ENCODE data around the gene MTCH2. TPM values are rescaled to one million over a fixed set of nuclear protein-coding genes. Genes with fewer than 3 reads are reported as not detected.
A peak's percentile ranks its signal among the peaks of the same experiment; 100 is the strongest.

Gene MTCH2
- total RNA-seq, 1 donor from 2014 or later = 83.6 TPM

DNA sequence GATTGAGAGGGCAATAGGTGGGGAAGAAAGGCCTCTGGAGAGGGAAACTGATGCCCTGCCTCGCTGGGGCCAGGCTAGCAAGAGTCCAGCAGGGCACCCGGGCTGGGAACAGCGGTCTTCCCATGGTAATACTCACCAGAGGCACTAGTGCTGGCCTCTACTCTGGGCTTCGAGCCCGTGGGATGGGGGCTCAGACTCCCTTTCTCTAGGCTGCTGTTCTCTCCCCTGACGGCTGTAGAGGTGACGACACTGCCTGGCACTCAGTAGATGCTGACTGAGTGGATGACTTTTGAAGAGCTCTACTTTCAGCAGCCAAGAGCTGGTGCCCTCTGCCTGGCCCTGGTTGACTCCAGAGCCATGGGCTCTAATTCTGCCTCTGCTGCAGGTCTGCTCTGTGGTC, 47.3 kb downstream of the MTCH2 start:
- H3K9me3 ChIP-seq (ENCODE audit: low read depth) = no peaks in the 10 kb centered on the region
- peak overlapping the region; percentile 82 for H3K4me3 Mint-ChIP-seq
- H3K27me3 ChIP-seq = peaks cover 39% of the 10 kb centered on the region
- peaks cover 26% of the 10 kb centered on the region for H3K4me1 ChIP-seq
- peak overlapping the region; percentile 99 for H3K4me2 ChIP-seq
- H2AFZ ChIP-seq (replicated peaks) = no peak overlapping the region
- no peak overlapping the region for H3K27ac ChIP-seq
- H3K4me1 Mint-ChIP-seq = peaks cover 32% of the 10 kb centered on the region
- no peak overlapping the region for H3K27ac Mint-ChIP-seq
- H3K9me3 Mint-ChIP-seq = no peaks in the 10 kb centered on the region
- TF ChIP-seq, protein P1, sequence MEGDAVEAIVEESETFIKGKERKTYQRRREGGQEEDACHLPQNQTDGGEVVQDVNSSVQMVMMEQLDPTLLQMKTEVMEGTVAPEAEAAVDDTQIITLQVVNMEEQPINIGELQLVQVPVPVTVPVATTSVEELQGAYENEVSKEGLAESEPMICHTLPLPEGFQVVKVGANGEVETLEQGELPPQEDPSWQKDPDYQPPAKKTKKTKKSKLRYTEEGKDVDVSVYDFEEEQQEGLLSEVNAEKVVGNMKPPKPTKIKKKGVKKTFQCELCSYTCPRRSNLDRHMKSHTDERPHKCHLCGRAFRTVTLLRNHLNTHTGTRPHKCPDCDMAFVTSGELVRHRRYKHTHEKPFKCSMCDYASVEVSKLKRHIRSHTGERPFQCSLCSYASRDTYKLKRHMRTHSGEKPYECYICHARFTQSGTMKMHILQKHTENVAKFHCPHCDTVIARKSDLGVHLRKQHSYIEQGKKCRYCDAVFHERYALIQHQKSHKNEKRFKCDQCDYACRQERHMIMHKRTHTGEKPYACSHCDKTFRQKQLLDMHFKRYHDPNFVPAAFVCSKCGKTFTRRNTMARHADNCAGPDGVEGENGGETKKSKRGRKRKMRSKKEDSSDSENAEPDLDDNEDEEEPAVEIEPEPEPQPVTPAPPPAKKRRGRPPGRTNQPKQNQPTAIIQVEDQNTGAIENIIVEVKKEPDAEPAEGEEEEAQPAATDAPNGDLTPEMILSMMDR (IDR thresholded peaks at IDR 0.05) = no peak
- no peak for TF ChIP-seq EZH2 (IDR thresholded peaks at IDR 0.05)
- TF ChIP-seq EZH2phosphoT487 (IDR thresholded peaks at IDR 0.05) = no peak
- no peak for DNase-seq (ENCODE audit: low spot score)
- no peak overlapping the region for H3K9ac ChIP-seq
- H4K20me1 ChIP-seq (ENCODE audit: low read depth) = peaks cover 10% of the 10 kb centered on the region
- peaks cover 13% of the 10 kb centered on the region for H3K27me3 Mint-ChIP-seq (ENCODE audit: insufficient read depth, low read depth)
- H3K36me3 Mint-ChIP-seq = no peaks in the 10 kb centered on the region
- no peak overlapping the region for H3K4me3 ChIP-seq
- no peaks in the 10 kb centered on the region for H3K79me2 ChIP-seq (ENCODE audit: low read depth)
- H3F3A ChIP-seq (ENCODE audit: low read depth) = peaks cover 37% of the 10 kb centered on the region
- H3K36me3 ChIP-seq = no peaks in the 10 kb centered on the region

DNA sequence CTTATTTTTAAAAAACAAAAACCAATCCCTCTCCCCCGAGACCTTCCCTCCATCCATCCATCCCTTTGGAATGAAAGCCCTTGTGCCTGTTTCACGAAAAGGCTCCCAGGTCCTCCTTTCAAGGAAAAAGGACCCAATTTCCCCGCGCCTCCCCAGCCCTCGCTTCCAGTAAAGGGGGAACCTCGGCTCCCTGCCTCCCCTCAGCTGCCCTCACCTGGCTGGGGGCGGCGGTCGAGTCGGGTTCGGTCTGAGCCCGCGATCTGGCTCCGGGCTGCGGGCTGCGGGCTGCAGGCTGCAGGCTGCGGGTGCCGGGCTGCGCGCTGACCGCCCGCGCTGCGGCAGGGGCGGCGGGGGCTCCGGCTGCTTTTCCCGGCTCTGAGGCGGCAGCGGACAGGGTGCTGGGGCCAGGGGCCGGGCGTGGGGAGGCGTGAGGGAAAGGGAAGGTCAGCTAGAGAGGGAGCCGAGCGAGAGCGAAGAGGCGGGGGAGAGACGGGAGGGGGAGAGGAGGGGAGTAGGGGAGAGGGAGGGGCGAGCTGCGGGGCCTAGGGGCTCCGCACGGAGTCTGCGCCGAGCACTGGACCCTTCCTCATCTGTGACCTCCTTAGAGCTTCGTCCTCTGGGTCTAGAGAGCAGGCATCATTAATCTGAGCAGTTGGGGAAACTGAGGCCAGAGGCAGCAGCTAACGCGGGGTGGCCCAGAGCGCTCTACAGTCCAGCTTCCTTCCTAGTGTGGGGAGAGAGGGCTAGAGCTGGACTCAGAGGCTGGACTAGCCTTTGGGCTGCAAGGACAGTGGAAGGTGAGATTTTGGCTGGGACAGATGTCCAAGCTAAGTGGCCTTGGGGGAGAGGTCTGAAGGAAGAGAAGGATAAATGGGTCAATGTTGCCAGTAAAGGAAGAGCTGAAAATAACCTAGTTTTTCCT, 48.2 kb downstream of the MTCH2 start, which contains the start of gene C1QTNF4:
Gene C1QTNF4, minus strand, starts transcription at position 478 of the 922 bp plus-strand sequence. CDS start 3,601 bp downstream, outside the sequence.
- TF ChIP-seq EZH2phosphoT487 (IDR thresholded peaks at IDR 0.05) = no peak
- peak; percentile 59 for TF ChIP-seq EZH2 (IDR thresholded peaks at IDR 0.05)
- H3F3A ChIP-seq (ENCODE audit: low read depth) = peaks cover 28% of the 10 kb centered on the region
- H3K79me2 ChIP-seq (ENCODE audit: low read depth) = no peaks in the 10 kb centered on the region
- Mint-ChIP-seq H3K4me1 (peaks cover 26% of the 10 kb centered on the region), H3K27me3 (ENCODE audit: insufficient read depth, low read depth) (peaks cover 13% of the 10 kb centered on the region), H3K36me3 (no peaks in the 10 kb centered on the region), H3K27ac (no peak within 1 kb of the TSS), H3K9me3 (no peaks in the 10 kb centered on the region), H3K4me3 (peak within 1 kb of the TSS; percentile 89)
- H3K27ac ChIP-seq = no peak within 1 kb of the TSS
- H3K9ac ChIP-seq = peak within 1 kb of the TSS; percentile 50
- H3K36me3 ChIP-seq = no peaks in the 10 kb centered on the region
- H3K4me2 ChIP-seq = peak within 1 kb of the TSS; percentile 99
- peak; percentile 78 for DNase-seq (ENCODE audit: low spot score)
- H4K20me1 ChIP-seq (ENCODE audit: low read depth) = peaks cover 2% of the 10 kb centered on the region
- H3K9me3 ChIP-seq (ENCODE audit: low read depth) = no peaks in the 10 kb centered on the region
- peak within 1 kb of the TSS; percentile 93 for H3K4me3 ChIP-seq
- peak within 1 kb of the TSS; percentile 98 for H2AFZ ChIP-seq (replicated peaks)
- H3K27me3 ChIP-seq = peaks cover 39% of the 10 kb centered on the region
- peaks cover 18% of the 10 kb centered on the region for H3K4me1 ChIP-seq

DNA sequence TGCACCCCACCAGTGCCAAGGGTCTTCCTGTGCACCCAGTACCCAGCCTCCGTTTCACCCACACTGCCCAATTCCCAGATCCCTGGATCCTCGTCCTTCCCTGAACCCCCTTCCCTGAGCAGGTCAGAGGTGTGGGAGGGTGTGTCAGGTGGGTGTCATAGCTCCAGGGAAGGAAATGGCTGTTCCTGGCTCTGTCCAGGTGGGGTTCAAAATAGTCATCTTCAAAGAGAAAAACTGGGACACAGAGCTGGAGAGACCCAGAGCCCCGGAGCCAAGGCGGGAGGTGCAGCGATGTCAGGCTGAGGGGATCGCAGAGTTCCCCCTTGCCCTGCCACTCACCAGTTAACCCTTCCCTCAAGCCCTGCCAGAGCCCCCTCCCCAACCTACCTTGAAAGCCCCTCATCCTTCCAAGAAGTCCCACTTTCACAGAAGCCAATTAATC, 48.8 kb downstream of the MTCH2 start:
- H3K27me3 ChIP-seq = peaks cover 39% of the 10 kb centered on the region
- peaks cover 11% of the 10 kb centered on the region for H3K4me1 ChIP-seq
- H4K20me1 ChIP-seq (ENCODE audit: low read depth) = no peaks in the 10 kb centered on the region
- H3K9me3 ChIP-seq (ENCODE audit: low read depth) = no peaks in the 10 kb centered on the region
- no peaks in the 10 kb centered on the region for H3K79me2 ChIP-seq (ENCODE audit: low read depth)
- H3K36me3 ChIP-seq = no peaks in the 10 kb centered on the region
- Mint-ChIP-seq H3K27ac (no peak overlapping the region), H3K36me3 (peaks cover 4% of the 10 kb centered on the region), H3K27me3 (ENCODE audit: insufficient read depth, low read depth) (peaks cover 13% of the 10 kb centered on the region), H3K4me3 (peak overlapping the region; percentile 89), H3K9me3 (no peaks in the 10 kb centered on the region), H3K4me1 (peaks cover 27% of the 10 kb centered on the region)
- H3K4me2 ChIP-seq = peak overlapping the region; percentile 99
- TF ChIP-seq EZH2phosphoT487 (IDR thresholded peaks at IDR 0.05) (no peak), EZH2 (IDR thresholded peaks at IDR 0.05) (peak; percentile 22)
- H2AFZ ChIP-seq (replicated peaks) = peak overlapping the region; percentile 98
- peaks cover 22% of the 10 kb centered on the region for H3F3A ChIP-seq (ENCODE audit: low read depth)
- peak overlapping the region; percentile 50 for H3K9ac ChIP-seq
- DNase-seq (ENCODE audit: low spot score) = peak; percentile 17
- peak overlapping the region; percentile 93 for H3K4me3 ChIP-seq
- H3K27ac ChIP-seq = no peak overlapping the region

DNA sequence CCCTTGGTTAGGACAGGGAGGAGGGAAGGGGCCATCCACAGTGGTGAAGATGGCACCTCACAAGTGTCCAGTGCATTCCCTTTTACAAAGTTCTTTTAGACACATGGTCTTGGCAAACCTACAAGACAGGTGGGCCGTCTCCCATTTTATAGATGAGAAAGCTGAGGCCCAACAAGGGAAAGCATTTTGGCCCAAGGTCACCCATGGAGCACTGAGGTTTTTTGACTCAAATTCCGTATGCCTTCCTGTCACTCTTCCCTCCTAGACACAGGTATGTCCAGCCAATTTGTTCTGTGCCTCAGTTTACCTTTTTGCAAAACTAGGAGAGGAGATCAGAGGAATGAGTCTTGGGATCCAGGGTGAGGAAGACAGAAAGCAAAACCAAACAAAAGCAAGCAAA, 49.4 kb downstream of the MTCH2 start:
- TF ChIP-seq EZH2phosphoT487 (IDR thresholded peaks at IDR 0.05) (no peak), EZH2 (IDR thresholded peaks at IDR 0.05) (no peak)
- TF ChIP-seq, protein P1 (IDR thresholded peaks at IDR 0.05) = no peak

More for the DNA sequence above, 49.4 kb downstream of the MTCH2 start:
- Mint-ChIP-seq H3K27me3 (ENCODE audit: insufficient read depth, low read depth) (peaks cover 13% of the 10 kb centered on the region), H3K36me3 (peaks cover 6% of the 10 kb centered on the region), H3K27ac (no peak overlapping the region), H3K4me3 (peak overlapping the region; percentile 89), H3K9me3 (no peaks in the 10 kb centered on the region), H3K4me1 (peaks cover 29% of the 10 kb centered on the region)
- Histone ChIP-seq H3K9me3 (ENCODE audit: low read depth) (no peaks in the 10 kb centered on the region), H2AFZ (replicated peaks) (no peak overlapping the region), H3F3A (ENCODE audit: low read depth) (peaks cover 20% of the 10 kb centered on the region), H3K4me1 (peaks cover 9% of the 10 kb centered on the region), H3K36me3 (no peaks in the 10 kb centered on the region), H3K4me2 (peak overlapping the region; percentile 99), H3K27ac (no peak overlapping the region), H3K79me2 (ENCODE audit: low read depth) (no peaks in the 10 kb centered on the region), H4K20me1 (ENCODE audit: low read depth) (no peaks in the 10 kb centered on the region), H3K27me3 (peaks cover 39% of the 10 kb centered on the region), H3K9ac (no peak overlapping the region), H3K4me3 (peak overlapping the region; percentile 93)
- DNase-seq (ENCODE audit: low spot score) = no peak

Data from neural progenitor cell (in vitro differentiated cells).